Right ventricle myocardium superior (tissue), 1 donor: ENCODE measurements around the gene SCARB1. TPM values are rescaled to one million over a fixed set of nuclear protein-coding genes. Genes with fewer than 3 reads are reported as not detected.

Experiments used
- ATAC-seq: fragments of 200-7000 bp; cut with Tn5 transposase; one replicate; pipeline ENCODE4 v1.9.1; 2020; ENCODE audit warnings: mild to moderate bottlenecking; ENCODE audit not compliant: poor library complexity
- DNase-seq: peaks from one replicate; pipeline ENCODE4 v3.0.0-alpha.2; 2020
- intact Hi-C: fragments of 100-400 bp; cut with DNase I; formaldehyde crosslinking; loops from one replicate; pipeline ENCODE4 v1.11.2; 2022
- total RNA-seq: library from RNA; stranded (reverse); fragmentation: NEBNext Ultra II Directional; extraction: Animal tissue kit (Norgen Biotek cat#: 25700); gene quantifications from one replicate; pipeline ENCODE4 v1.2.1, GENCODE V29; 2021
- donor health status: DM: no; HTN: yes; CAD: no; lungs with severe emphysema.

SCARB1 gene
- total RNA-seq, 1 donor from 2014 or later: 12.7 TPM

GRCh38 chr12:124829708-124830304 lies 33.9 kb downstream of the SCARB1 start:
- intact Hi-C loops: no loop called here
- no peak for ATAC-seq
- no peak for DNase-seq

- intact Hi-C loops: no loop called here
- ATAC-seq: no peak
Observed at GRCh38 chr12:124829008-124829707, 34.5 kb downstream of the SCARB1 start.

GRCh38 chr12:124828264-124829007 lies 35.2 kb downstream of the SCARB1 start:
- intact Hi-C loops: no loop called here
- ATAC-seq (peak; percentile 15), DNase-seq (no peak)

More at GRCh38 chr12:124829008-124829707, 34.5 kb downstream of the SCARB1 start:
- DNase-seq: no peak

GRCh38 chr12:124827588-124828184 lies 36.0 kb downstream of the SCARB1 start:
- intact Hi-C loops: no loop called here
- DNase-seq: no peak
- no peak for ATAC-seq

GRCh38 chr12:124824195-124824594 lies 39.5 kb downstream of the SCARB1 start:
- intact Hi-C loops: no loop called here
- no peak for DNase-seq
- no peak for ATAC-seq

- ATAC-seq (no peak), DNase-seq (no peak)
- intact Hi-C loops: no loop called here
Observed at GRCh38 chr12:124823272-124823970, 40.2 kb downstream of the SCARB1 start.

GRCh38 chr12:124822218-124822617 lies 41.4 kb downstream of the SCARB1 start:
- no peak for DNase-seq
- intact Hi-C loops: no loop called here
- no peak for ATAC-seq

GRCh38 chr12:124821252-124822200 lies 42.1 kb downstream of the SCARB1 start:
- DNase-seq (no peak), ATAC-seq (no peak)
- intact Hi-C loops: no loop called here

- ATAC-seq (no peak), DNase-seq (no peak)
- intact Hi-C loops: no loop called here
Observed at GRCh38 chr12:124820199-124820598, 43.5 kb downstream of the SCARB1 start.

GRCh38 chr12:124819525-124819924 lies 44.1 kb downstream of the SCARB1 start:
- intact Hi-C loops: no loop called here
- ATAC-seq (no peak), DNase-seq (no peak)

GRCh38 chr12:124819080-124819479 lies 44.6 kb downstream of the SCARB1 start:
- no peak for ATAC-seq
- intact Hi-C loops: no loop called here
- DNase-seq: no peak

- intact Hi-C loops: no loop called here
- ATAC-seq (no peak), DNase-seq (no peak)
Observed at GRCh38 chr12:124817076-124818000, 46.3 kb downstream of the SCARB1 start.

- DNase-seq: no peak
- no peak for ATAC-seq
- intact Hi-C loops: no loop called here
Observed at GRCh38 chr12:124816295-124816854, 47.3 kb downstream of the SCARB1 start.

GRCh38 chr12:124814741-124815613 lies 48.7 kb downstream of the SCARB1 start:
- DNase-seq: no peak
- intact Hi-C loops: no loop called here
- peak; percentile 43 for ATAC-seq

GRCh38 chr12:124813782-124814181 lies 49.9 kb downstream of the SCARB1 start:
- ATAC-seq: no peak
- intact Hi-C loops: no loop called here
- no peak for DNase-seq

GRCh38 chr12:124812979-124813378 lies 50.7 kb downstream of the SCARB1 start:
- intact Hi-C loops: no loop called here
- no peak for ATAC-seq
- DNase-seq: no peak
